GM18499 (cell line): ENCODE results near the gene MYCBPAP.

ENCODE experiments used
- ATAC-seq: cut with Tn5 transposase; IDR thresholded peaks from one replicate; pipeline ENCODE4 v1.9.1; 2021; ENCODE audit warnings: moderate number of reproducible peaks; ENCODE audit not compliant: insufficient read depth, unreplicated experiment

MYCBPAP gene

DNA sequence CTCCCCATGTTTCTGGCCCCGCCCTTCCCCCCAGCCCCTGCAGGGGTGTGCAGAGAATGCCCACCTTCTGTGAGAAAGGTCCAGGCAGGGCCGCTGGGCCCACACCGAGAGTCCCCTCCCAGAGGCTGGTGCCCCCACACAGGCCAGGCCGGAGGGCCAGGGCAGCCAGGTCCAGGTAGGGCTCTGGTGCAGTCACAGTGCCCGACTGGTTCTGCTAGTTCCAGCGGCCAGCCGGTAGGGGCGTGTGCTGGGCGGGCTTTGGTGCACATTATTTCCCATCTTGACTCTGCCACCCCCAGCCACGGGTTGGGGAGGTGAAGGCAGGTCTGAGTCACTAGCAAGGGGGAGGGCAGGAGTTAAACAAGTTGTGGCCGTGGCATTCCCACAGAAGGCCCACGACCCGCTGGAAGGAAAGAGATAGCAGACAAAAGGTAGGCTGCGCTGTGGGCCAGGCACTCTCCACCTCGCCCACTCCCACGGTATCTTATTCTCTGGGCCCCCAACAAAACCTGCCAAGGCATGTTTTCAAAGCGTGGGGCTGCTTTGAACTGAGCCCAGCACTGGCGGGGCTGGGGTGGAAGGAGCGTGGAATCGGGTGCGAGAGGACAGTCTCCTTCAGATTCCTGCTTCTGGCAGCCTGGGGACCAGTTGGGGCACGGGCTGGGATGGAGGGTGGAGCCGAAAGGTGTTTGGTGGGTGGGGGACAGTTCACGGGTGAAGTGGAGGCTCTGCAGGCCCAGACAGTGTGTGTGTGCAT lies 26.2 kb downstream of the MYCBPAP start:
- no peak for ATAC-seq

DNA sequence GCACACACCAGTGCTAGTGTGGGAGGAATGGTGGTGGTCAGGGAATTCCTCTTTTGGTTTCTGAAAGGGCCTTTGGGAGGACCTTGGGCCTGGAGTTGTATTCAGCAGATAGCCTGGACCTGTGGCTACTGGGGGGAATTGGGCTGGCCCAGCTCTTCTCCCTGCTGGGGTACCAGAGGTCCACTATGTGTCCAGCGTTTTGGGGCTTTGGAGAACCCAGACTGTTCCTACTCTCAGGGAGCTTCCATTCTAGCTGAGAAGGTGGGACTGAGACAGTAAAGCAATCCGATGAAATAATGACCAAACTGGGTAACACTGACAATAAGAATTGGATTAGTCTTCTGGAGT lies 26.7 kb downstream of the MYCBPAP start:
- ATAC-seq = no peak

DNA sequence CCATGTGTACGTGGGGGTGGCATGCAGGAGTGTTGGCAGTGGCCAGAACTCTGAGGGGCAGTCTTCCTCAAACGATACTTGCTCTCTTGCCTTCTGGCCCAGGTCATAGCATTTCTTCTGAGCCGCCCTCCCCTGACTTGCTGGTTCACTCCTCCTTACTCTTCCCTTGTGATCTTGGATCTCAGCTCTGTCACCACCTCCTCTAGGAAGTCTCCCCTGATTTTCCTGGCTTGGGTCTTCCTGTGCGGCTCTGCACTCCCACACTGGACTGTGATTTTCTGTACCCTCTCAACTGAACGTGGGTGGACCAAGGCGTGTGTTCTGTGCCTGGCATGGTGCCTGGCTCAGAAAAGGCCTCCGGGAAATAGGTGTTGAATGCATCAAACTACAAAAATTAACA lies 27.2 kb downstream of the MYCBPAP start:
- no peak for ATAC-seq

DNA sequence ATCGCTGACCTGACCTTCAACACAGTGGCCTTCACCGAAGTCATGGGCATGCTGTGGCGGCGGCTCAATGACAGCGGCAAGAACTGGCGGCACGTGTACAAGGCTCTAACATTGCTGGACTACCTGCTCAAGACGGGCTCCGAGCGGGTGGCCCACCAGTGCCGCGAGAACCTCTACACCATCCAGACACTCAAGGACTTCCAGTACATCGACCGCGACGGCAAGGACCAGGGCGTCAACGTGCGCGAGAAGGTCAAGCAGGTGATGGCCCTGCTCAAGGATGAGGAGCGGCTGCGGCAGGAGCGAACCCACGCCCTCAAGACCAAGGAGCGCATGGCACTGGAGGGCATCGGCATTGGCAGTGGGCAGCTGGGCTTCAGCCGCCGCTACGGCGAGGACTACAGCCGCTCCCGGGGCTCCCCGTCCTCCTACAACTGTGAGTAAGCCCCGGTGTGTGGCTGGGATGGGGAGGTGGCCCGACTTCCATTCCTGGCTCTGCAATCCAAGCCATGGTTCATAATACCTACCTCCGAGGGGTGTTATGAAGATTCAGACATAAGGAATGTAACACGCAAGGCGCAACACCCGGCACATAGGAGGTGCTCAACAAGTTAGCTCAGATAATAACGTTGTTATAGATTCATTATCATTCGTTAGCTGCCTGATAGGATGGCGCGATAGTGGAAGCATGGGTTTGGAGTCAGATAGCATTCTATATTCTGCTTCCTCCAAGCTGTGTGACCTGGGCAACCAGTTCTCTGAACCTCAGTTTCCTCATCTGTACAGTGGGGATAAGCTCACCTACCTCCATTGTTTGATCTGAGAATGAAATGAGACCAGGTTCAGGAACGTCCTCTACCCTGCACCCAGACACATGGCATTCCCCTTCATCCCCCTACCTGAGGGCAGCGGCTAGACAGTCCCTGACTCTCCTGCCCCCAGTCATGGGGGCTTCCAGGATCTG lies 28.7 kb downstream of the MYCBPAP start:
- no peak for ATAC-seq

DNA sequence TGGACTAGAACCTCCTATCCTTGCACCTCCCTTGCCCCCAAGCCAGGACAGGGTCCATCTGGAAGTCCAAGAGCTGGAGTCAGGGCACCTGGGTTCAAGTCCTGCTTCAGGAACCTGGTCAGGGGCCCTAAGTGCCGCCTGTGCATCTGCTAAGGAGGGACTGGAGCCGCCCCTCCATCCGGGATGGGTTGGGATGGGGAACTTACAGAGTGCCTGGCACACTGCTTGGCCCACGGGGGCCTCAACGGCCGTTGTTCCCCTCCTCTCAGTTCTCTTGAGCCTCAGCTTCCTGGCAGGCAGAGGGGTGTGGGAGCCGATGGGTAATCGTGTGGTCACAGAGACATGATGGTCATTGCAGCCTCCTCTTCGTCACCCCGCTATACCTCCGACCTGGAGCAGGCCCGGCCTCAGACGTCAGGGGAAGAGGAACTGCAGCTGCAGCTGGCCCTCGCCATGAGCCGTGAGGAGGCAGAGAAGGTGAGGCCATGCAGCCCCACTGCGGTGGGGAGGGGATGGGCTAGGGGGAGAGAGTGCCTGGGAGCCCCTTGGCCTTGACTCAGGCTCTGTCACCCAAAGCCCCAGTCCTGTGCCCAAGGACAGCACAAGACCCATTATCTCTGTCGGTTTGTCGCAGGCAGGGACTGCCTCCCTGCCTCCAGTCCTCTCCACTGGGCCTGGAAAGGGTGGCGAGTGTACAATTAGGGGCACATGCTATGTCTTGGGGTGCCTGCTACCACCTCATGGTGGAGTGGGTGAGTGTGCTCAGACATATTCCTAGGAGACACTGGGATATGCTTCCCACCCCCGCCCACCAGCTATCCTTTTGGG lies 29.7 kb downstream of the MYCBPAP start:
- no peak for ATAC-seq

DNA sequence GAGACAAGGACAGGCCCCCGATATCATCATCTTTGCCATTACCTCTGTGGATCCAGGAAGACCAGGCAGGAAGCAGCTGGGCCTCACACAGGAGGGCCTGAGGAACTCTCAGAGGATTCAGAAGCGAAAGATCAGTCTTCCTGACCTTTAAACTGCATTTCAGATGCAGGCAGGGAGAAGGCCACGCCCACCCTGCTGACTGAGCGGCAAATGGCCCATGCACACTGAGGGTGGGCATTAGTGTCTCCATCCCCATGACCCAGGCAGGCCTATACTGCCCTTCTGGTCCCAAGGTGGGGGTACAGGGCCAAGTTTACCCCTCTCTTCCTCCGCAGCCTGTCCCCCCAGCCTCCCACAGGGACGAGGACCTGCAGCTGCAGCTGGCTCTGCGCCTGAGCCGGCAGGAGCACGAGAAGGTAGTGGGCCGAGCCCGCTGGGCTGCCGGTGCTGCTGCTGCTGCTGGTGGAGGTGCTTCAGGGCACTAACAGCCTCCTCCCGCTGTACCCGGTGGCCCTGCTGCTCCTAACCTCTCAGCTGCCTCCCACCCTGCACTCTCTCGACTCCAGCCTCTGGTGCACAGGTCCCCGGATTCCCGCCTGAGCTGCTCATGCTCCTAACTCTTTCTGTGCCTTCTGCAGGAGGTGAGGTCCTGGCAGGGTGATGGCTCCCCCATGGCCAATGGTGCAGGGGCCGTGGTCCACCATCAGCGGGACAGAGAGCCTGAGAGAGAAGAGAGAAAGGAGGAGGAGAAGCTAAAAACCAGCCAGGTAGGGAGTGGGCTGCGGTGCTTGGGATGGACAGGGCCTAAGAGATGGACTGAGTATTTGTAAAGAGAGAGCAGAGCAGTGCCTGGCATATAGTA lies 30.5 kb downstream of the MYCBPAP start:
- no peak for ATAC-seq

DNA sequence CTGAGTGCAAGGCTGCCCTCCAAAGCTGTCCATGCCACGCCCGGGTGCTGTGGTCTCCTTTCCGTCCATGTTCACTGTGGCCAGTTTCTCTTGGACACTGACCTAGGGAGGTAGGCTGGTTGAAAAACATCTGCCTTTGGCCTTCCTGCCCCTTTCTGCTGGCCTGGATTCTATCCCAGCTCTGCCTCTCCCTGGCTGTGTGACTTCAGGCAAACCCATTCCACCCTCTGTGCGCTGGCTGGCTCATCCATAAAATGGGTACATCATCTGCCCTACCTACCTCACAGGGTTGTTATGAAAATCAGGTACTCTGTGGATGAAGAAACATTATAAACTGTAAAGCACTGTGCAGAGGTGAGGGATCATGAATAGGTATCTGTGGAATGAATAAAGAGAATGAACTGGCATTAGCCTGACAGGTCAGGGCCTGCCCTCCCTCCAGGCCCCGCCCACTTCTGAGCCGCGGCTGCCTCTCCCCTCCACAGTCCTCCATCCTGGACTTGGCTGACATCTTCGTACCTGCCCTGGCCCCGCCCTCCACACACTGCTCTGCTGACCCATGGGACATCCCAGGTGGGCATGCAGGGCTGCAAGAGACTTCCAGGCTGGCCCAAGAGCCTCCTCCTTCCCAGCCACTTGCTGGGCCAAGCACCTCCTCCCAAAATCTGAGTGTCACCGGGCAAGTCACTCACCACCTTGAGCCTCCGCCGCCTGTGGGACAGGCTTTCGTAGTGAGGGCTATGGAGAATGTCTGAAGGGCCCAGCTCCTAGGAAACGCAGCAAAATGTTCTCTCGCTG lies 31.7 kb downstream of the MYCBPAP start:
- no peak for ATAC-seq

DNA sequence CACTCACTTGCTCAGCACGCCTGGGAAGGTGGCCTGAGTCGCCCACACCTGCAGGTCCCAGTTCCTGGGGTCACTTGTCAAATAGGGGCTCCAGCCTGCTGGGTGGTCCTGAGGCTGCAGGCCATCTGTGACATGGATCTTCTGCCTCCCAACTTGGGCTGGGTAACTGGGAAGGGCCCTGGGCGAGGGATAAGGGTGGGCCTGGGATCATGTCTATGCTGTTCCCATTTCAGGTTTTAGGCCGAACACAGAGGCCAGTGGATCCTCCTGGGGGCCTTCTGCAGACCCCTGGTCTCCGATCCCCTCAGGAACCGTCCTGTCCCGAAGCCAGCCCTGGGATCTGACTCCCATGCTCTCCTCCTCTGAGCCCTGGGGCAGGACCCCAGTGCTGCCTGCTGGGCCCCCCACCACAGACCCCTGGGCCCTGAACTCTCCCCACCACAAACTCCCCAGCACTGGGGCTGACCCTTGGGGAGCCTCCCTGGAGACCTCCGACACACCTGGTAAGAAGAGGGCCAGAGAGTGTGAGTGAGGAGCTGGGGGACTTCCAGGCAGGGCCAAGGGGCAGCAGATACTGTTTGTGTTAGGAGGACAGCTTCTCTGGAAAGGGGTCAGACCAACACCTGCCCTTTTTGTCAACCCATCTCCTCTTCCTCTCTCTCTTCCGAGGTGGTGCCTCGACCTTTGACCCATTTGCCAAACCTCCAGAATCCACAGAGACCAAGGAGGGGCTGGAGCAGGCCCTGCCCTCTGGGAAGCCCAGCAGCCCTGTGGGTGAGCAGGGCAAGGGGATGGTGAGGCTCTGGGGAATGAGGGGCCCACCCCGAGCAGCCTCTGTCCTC lies 32.5 kb downstream of the MYCBPAP start:
- no peak for ATAC-seq

DNA sequence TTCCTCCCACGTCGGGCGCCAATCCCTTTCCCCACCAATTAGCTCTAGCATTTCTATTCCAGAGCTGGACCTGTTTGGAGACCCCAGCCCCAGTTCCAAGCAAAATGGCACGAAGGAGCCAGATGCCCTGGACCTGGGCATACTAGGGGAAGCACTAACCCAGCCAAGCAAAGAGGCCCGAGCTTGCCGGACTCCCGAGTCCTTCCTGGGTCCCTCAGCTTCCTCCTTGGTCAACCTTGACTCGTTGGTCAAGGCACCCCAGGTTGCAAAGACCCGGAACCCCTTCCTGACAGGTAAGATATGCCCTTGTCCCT lies 33.1 kb downstream of the MYCBPAP start:
- no peak for ATAC-seq

DNA sequence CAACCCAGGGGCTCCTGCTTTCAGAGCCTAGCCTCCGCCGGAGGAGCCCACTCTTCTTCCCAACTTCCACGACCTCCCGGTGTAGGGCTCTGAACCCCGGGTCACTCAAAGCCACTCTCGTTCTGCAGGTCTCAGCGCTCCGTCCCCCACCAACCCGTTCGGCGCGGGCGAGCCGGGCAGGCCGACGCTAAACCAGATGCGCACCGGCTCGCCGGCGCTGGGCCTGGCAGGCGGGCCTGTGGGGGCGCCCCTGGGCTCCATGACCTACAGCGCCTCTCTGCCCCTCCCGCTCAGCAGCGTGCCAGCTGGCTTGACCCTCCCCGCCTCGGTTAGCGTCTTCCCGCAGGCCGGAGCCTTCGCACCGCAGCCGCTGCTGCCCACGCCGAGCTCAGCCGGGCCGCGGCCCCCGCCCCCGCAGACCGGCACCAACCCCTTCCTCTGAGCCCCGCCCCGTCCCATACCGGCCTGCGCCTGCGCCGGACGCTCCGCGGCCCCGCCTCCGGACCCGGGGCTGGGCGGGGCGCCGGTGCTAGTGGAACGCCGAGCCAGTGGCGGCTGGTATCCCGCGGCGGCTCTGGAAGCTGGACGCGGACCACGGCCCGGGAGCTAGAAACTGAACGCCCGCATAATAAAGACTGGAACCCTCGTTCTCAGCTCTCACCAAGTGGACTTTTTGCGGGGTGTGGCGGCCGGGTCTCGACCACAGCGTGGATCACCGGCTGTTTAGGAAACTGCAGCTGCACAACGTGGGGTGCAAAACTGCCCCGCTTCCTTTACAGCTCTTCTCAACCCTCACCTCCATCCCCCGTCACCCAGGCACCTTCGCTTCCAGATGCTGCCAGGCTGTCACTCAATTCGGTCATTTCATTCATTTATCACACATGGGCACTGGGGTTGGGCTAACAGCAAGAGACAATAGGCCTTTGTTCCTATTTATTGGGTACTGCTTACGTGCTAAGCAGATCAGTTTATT lies 33.8 kb downstream of the MYCBPAP start:
- no peak for ATAC-seq

DNA sequence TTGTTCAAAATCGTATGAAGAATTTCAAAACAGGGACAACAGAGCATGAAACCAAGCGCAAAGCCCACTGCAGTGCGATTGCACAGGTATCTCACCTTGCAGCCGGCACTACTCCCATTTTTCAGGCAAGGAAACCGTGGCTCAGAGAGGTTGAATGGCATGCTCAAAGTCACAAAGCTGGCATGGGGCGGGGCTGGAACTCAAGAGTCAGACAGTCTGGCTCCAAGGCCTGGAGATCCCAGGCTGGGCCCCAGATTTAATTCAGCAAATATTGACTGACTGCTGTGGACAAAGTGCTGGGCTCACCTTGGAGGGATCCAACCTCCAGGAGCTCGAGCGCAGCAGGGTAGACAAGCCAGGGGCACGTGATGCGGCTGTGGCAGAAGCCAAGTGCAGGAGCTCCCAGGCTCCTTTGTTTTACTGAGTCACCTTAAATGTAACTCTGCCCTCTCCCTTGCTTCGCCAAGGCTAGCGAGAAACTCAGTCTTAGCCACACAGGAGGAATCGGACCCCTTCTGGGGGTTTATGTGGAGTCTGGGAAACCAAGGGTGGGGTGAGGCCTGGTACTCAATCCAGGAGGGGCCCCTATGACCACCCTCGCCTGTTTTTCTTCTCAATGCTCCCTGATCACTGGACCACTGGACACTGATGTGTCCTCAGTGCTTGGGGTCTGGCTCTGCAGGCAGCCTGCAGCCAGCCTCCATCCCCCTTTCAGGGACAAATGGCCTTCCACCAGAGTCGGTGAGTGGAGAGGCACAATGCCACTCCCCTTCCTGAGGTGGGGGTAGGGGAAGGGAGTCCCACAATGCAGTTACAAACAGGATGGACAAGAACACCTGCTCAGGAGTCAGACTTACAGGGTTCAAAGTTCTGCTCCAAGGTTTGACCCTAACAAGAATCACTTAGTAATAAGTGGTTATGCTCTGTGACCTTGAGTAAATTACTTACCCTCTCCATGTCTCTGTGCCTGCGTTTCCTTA lies 34.8 kb downstream of the MYCBPAP start:
- no peak for ATAC-seq

DNA sequence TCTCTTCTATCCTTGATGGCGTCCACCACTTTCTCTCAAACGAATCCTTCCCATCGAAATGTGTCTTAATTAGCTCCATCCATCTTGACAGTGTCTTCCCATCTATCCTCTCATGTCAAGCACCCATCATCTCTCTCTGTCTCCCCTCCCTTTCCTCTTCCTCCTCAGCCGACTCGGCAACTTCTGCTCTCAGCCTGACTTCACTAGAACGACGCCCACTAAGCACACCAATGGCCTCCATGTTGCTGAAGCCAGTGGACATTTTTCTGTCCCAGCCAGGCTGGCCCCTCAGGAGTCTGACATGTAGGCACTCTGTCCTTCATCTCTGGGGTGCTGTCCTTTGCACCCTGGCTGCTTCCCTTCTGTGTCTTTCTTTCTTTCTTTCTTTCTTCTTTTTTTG lies 36.3 kb downstream of the MYCBPAP start:
- ATAC-seq = no peak

DNA sequence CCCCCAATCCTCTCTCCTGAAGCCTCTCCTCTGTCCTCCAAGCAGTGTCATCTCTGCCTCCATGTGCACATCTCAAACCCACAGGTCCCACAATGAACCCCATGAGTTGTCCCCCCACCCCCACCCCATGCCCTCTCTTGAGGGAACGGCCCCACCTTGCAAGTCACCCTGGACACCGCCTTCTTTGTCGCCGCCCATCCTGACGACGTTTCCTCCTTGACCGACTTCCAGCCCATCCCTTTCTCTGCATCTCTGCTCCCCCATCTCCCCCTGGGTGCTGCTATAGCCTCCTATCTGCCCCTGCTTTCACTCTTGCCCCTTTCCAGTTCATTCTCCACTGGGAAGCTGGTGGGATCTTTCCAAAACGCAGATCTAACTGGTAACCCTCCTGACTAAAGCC lies 37.1 kb downstream of the MYCBPAP start:
- no peak for ATAC-seq

DNA sequence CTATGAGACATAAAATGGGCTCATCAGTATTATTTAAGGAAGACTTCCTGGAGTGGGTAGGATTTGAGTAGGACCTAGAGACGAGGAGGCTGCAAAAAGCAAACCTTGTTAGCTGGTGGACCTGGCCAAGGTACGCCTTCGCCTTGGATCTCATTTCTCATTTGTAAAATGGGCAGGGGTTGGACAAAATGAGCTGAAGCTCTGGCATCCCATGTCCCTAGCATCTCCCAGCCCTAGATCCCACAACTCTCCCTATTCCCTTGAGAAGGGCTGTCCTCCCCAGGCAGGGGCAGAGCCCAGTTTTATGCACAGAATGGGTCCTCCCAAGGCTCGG lies 38.4 kb downstream of the MYCBPAP start:
- ATAC-seq = no peak

DNA sequence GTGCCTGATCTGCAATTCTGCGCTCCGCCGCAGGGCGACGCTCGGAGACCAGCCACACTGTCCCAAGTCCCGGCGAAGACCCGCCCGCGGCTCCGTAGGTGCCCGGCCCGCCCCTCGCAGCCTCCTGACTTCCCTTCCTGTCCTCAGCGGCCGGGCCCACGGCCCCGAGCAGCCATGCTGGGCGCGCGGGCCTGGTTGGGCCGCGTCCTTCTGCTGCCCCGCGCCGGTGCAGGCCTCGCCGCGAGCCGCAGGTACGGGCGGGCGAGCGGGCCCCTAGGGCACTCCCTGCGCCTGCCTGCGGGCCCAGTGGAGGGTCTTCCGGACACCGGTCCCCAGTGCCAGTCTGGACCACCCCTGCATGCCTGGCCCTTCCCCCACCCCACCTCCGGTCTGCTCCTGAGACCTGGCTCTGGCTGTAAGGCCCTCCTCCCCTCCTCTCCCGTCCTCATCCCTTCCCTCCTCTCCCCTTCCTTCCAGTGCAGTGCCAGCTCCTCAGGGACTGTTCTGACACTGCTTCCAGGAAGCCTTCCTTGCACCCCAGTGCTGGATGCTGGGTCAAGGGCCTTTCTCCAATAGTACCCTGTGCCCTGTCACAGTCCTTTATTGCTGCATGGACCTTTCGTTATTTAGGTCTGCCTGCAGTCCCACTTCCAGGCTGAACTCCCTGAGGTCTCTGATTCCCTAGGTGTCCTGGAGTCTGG lies 38.9 kb downstream of the MYCBPAP start, which contains the start of gene SPATA20:
TSS of gene SPATA20 (plus strand) at position 140 of the 701 bp plus-strand sequence. CDS start at position 175, 35 bp downstream.
- no peak for ATAC-seq

DNA sequence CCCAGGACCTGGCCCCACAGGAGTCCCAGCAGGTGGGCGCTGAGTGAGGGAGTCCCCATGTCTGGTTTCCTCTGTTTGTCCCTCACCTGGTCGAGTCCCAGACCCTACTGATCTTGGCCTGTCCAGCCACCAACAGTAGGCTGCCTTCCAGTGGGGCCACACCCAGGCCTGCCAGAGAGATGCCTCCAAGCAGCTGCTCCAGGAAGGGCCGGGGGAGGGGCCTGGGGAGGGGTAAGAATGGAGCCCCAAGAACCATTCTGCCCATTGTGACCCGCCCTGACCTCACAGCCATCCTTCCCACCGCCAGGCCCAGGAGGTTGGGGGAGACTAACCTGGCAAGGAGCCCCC lies 39.5 kb downstream of the MYCBPAP start:
- no peak for ATAC-seq
